HepG2 (cell line): ENCODE results near the gene SYT8. TPM values are rescaled to one million over a fixed set of nuclear protein-coding genes. Genes with fewer than 3 reads are reported as not detected.
A peak's percentile ranks its signal among the peaks of the same experiment; 100 is the strongest.

ENCODE experiments used
- ATM ChIP-seq: fragments of 450-650 bp; IDR thresholded peaks from 2 replicates; pipeline ENCODE4 v1.7.1; 2017; ENCODE audit warnings: mild to moderate bottlenecking, borderline replicate concordance
- FOSL2 ChIP-seq: sonication (generic); formaldehyde crosslinking; IDR thresholded peaks from 2 replicates; pipeline ENCODE4 v1.4.0; 2020; ENCODE audit warnings: missing genetic modification reagents
- FOXC1 ChIP-seq: sonication (generic); formaldehyde crosslinking; IDR thresholded peaks from 2 replicates; pipeline ENCODE4 v1.8.0; 2022; ENCODE audit warnings: mild to moderate bottlenecking, missing genetic modification reagents, borderline replicate concordance
- GPN1 ChIP-seq: sonication (generic); formaldehyde crosslinking; IDR thresholded peaks from 2 replicates; pipeline ENCODE4 v1.5.1; 2020; ENCODE audit warnings: missing genetic modification reagents, borderline replicate concordance
- NR1H2 ChIP-seq: sonication (generic); formaldehyde crosslinking; IDR thresholded peaks from 2 replicates; pipeline ENCODE4 v1.8.1; 2022; ENCODE audit warnings: low read depth, missing genetic modification reagents, borderline replicate concordance
- RELA ChIP-seq: sonication (generic); formaldehyde crosslinking; IDR thresholded peaks from 2 replicates; pipeline ENCODE4 v1.4.0; 2020; ENCODE audit warnings: missing genetic modification reagents
- RXRA ChIP-seq: sonication (generic); formaldehyde crosslinking; IDR thresholded peaks from 2 replicates; pipeline ENCODE4 v1.5.1; 2020; ENCODE audit warnings: missing genetic modification reagents
- TCF7 ChIP-seq: sonication (generic); IDR thresholded peaks from 2 replicates; pipeline ENCODE4 v1.6.1; 2016; ENCODE audit warnings: antibody characterized with exemption, low read depth
- ZNF124 ChIP-seq: sonication (generic); formaldehyde crosslinking; IDR thresholded peaks from 2 replicates; pipeline ENCODE4 v1.4.0; 2020; ENCODE audit warnings: missing genetic modification reagents
- ZNF136 ChIP-seq: sonication (generic); formaldehyde crosslinking; IDR thresholded peaks from 2 replicates; pipeline ENCODE4 v1.8.1; 2022; ENCODE audit warnings: low read depth, mild to moderate bottlenecking, moderate library complexity, missing genetic modification reagents
- ZNF253 ChIP-seq: sonication (generic); formaldehyde crosslinking; IDR thresholded peaks from 2 replicates; pipeline ENCODE4 v1.8.0; 2022; ENCODE audit warnings: mild to moderate bottlenecking, missing genetic modification reagents, borderline replicate concordance
- ZNF350 ChIP-seq: sonication (generic); formaldehyde crosslinking; IDR thresholded peaks from 2 replicates; pipeline ENCODE4 v1.4.0; 2020; ENCODE audit warnings: mild to moderate bottlenecking, low read depth, missing genetic modification reagents, borderline replicate concordance
- ZNF510 ChIP-seq: sonication (generic); formaldehyde crosslinking; IDR thresholded peaks from 2 replicates; pipeline ENCODE4 v1.4.0; 2020; ENCODE audit warnings: low read depth, mild to moderate bottlenecking, missing genetic modification reagents
- ZNF550 ChIP-seq: sonication (generic); formaldehyde crosslinking; IDR thresholded peaks from 2 replicates; pipeline ENCODE4 v1.4.0; 2020; ENCODE audit warnings: mild to moderate bottlenecking, missing genetic modification reagents, borderline replicate concordance
- ZNF577 ChIP-seq: sonication (generic); formaldehyde crosslinking; IDR thresholded peaks from 2 replicates; pipeline ENCODE4 v1.4.0; 2020; ENCODE audit warnings: mild to moderate bottlenecking, low read depth, missing genetic modification reagents, borderline replicate concordance
- ZNF878 ChIP-seq: sonication (generic); formaldehyde crosslinking; IDR thresholded peaks from 2 replicates; pipeline ENCODE4 v1.8.1; 2023; ENCODE audit warnings: mild to moderate bottlenecking, missing genetic modification reagents, moderate library complexity
- ZSCAN31 ChIP-seq: sonication (generic); formaldehyde crosslinking; IDR thresholded peaks from 2 replicates; pipeline ENCODE4 v1.5.0; 2020; ENCODE audit warnings: low read depth, mild to moderate bottlenecking, missing genetic modification reagents
- ZZZ3 ChIP-seq: sonication (generic); formaldehyde crosslinking; IDR thresholded peaks from 2 replicates; pipeline ENCODE4 v1.4.0; 2020; ENCODE audit warnings: missing genetic modification reagents, mild to moderate bottlenecking, borderline replicate concordance
- polyA plus RNA-seq, 8 experiments: library from polyadenylated mRNA; depleted of rRNA in 3 of 8; stranded (reverse) in 7 of 8; unstranded in 1 of 8; fragments of >200 nt; fragmentation: Illumina TruSeq in 4 of 8; extraction: Trizol in 4 of 8; gene quantifications; 2 replicates each; pipeline versions ENCODE4 v1.2.1 to v1.2.3, GENCODE V29; 2011 to 2016; ENCODE audit warnings: low read depth in 4 of 8, missing spikeins in 1 of 8, mixed read lengths in 1 of 8; ENCODE audit not compliant: insufficient read depth in 1 of 8
- total RNA-seq, 5 experiments: library from RNA; depleted of rRNA; stranded (reverse); fragments of >200 nt; fragmentation: Illumina TruSeq; extraction: Trizol; gene quantifications; 2 replicates each; pipeline ENCODE4 v1.2.3, GENCODE V29; 2016; ENCODE audit warnings: low read depth in 1 of 5
- TF ChIP-seq, protein P1 (sequence below): sonication (generic); formaldehyde crosslinking; IDR thresholded peaks from 2 replicates; pipeline ENCODE4 v1.4.0; 2020; ENCODE audit warnings: low read depth, missing genetic modification reagents
- TF ChIP-seq, protein P2 (sequence below): sonication (generic); formaldehyde crosslinking; IDR thresholded peaks from 2 replicates; pipeline ENCODE4 v1.5.1; 2020; ENCODE audit warnings: mild to moderate bottlenecking, missing genetic modification reagents
- TF ChIP-seq, protein P3 (sequence below): sonication (generic); formaldehyde crosslinking; conservative IDR thresholded peaks from 2 replicates; pipeline ENCODE4 v1.8.0; 2022; ENCODE audit warnings: low read depth, missing genetic modification reagents

Gene SYT8
- total and polyA plus RNA-seq, 2 of the 13 experiments (the other 11 are each of a cell fraction or from before 2014, with no cell fraction given) = 0.60 to 2.3 TPM

- TF ChIP-seq ZNF550 (CRISPR knock-in tag) = no peak
- TF ChIP-seq ATM = no peak
- peak; percentile 73; the same call in 1 of the 2 replicates for TF ChIP-seq ZNF124
- no peak for TF ChIP-seq TCF7
- TF ChIP-seq, protein P1, sequence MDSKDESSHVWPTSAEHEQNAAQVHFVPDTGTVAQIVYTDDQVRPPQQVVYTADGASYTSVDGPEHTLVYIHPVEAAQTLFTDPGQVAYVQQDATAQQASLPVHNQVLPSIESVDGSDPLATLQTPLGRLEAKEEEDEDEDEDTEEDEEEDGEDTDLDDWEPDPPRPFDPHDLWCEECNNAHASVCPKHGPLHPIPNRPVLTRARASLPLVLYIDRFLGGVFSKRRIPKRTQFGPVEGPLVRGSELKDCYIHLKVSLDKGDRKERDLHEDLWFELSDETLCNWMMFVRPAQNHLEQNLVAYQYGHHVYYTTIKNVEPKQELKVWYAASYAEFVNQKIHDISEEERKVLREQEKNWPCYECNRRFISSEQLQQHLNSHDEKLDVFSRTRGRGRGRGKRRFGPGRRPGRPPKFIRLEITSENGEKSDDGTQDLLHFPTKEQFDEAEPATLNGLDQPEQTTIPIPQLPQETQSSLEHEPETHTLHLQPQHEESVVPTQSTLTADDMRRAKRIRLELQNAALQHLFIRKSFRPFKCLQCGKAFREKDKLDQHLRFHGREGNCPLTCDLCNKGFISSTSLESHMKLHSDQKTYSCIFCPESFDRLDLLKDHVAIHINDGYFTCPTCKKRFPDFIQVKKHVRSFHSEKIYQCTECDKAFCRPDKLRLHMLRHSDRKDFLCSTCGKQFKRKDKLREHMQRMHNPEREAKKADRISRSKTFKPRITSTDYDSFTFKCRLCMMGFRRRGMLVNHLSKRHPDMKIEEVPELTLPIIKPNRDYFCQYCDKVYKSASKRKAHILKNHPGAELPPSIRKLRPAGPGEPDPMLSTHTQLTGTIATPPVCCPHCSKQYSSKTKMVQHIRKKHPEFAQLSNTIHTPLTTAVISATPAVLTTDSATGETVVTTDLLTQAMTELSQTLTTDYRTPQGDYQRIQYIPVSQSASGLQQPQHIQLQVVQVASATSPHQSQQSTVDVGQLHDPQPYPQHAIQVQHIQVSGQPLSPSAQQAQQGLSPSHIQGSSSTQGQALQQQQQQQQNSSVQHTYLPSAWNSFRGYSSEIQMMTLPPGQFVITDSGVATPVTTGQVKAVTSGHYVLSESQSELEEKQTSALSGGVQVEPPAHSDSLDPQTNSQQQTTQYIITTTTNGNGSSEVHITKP (CRISPR knock-in tag) = 0 out of 2 replicates have a peak, but pooled peaks have one; percentile 32
- TF ChIP-seq NR1H2 (CRISPR knock-in tag) = no peak
- TF ChIP-seq ZSCAN31 = no peak; the same call in 1 of the 2 replicates
- peak; percentile 86; the same call in 1 of the 2 replicates for TF ChIP-seq ZNF136 (CRISPR knock-in tag)
- TF ChIP-seq ZNF510 (CRISPR knock-in tag) = 0 out of 2 replicates have a peak, but pooled peaks have one; percentile 27
- no peak for TF ChIP-seq ZNF878 (CRISPR knock-in tag)
- TF ChIP-seq FOXC1 (CRISPR knock-in tag) = no peak
- no peak for TF ChIP-seq GPN1 (CRISPR knock-in tag)
- TF ChIP-seq RXRA = peak; percentile 78
- TF ChIP-seq, protein P2, sequence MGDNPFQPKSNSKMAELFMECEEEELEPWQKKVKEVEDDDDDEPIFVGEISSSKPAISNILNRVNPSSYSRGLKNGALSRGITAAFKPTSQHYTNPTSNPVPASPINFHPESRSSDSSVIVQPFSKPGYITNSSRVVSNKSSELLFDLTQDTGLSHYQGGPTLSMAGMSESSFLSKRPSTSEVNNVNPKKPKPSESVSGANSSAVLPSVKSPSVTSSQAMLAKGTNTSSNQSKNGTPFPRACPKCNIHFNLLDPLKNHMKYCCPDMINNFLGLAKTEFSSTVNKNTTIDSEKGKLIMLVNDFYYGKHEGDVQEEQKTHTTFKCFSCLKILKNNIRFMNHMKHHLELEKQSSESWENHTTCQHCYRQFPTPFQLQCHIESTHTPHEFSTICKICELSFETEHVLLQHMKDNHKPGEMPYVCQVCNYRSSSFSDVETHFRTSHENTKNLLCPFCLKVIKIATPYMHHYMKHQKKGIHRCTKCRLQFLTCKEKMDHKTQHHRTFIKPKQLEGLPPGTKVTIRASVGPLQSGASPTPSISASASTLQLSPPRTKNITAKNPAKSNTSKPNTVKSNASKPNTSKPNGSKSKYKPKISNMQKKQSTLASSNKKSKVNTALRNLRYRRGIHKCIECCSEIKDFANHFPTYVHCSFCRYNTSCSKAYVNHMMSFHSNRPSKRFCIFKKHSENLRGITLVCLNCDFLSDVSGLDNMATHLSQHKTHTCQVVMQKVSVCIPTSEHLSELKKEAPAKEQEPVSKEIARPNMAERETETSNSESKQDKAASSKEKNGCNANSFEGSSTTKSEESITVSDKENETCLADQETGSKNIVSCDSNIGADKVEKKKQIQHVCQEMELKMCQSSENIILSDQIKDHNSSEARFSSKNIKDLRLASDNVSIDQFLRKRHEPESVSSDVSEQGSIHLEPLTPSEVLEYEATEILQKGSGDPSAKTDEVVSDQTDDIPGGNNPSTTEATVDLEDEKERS = 0 out of 2 replicates have a peak, but pooled peaks have one; percentile 34
- no peak for TF ChIP-seq ZNF350
- no peak for TF ChIP-seq ZNF577 (CRISPR knock-in tag)
- no peak for TF ChIP-seq ZZZ3
- TF ChIP-seq, protein P3, sequence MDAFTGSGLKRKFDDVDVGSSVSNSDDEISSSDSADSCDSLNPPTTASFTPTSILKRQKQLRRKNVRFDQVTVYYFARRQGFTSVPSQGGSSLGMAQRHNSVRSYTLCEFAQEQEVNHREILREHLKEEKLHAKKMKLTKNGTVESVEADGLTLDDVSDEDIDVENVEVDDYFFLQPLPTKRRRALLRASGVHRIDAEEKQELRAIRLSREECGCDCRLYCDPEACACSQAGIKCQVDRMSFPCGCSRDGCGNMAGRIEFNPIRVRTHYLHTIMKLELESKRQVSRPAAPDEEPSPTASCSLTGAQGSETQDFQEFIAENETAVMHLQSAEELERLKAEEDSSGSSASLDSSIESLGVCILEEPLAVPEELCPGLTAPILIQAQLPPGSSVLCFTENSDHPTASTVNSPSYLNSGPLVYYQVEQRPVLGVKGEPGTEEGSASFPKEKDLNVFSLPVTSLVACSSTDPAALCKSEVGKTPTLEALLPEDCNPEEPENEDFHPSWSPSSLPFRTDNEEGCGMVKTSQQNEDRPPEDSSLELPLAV = no peak
- no peak for TF ChIP-seq ZNF253 (CRISPR knock-in tag)
- peak; percentile 26; the same call in 1 of the 2 replicates for TF ChIP-seq FOSL2 (CRISPR knock-in tag)
- no peak for TF ChIP-seq RELA (CRISPR knock-in tag)
These were observed 9.6 kb upstream of the SYT8 start (continued) for GRCh38 chr11:1825039-1825740.
